Measurements from ENCODE around the gene PRPF40B. TPM values are rescaled to one million over a fixed set of nuclear protein-coding genes. Genes with fewer than 3 reads are reported as not detected.

PRPF40B gene
- total and polyA plus RNA-seq, 2 of the 13 experiments (the other 11 are each of a cell fraction or from before 2014, with no cell fraction given), result 5.0 to 7.8 TPM

DNA sequence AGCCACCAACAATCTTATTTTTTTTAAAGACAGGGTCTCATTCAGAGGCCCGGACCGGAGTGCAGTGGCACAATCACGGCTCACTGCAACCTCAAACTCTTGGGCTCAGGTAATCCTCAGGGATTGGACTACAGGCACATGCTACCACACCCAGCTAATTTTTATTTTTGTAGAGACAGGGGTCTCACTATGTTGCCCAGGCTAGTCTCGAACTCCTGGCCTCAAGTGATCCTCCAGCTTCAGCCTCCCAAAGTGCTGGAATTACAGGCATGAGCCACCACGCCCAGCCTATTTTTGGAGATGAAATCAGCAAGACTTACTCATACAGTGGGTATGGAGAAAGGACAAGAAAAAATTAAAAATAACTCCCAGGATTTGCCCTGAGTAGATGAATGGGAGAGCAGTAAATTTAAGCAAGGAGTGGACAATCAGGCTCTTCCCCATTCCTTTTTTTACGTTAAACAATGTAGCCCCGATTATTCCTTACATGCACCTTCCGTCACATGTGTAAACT is 70.6 kb downstream of the PRPF40B start:
- POLR2A ChIA-PET, result no interaction called here
- no peak overlapping the region for H3K9ac ChIP-seq (ENCODE audit: insufficient read depth, low read depth, low read length)
- no TSS peak for BruUV-seq (replicated peaks)
- H3K9me3 ChIP-seq (ENCODE audit: low read length), result no peaks in the 10 kb centered on the region
- H2AFZ ChIP-seq (ENCODE audit: low read length), result no peak overlapping the region
- DNase-seq (ENCODE audit: low spot score) (no peak), FAIRE-seq (no peak), ATAC-seq (no peak)
- no peaks in the 10 kb centered on the region for H3K36me3 ChIP-seq (replicated peaks in 1 of 2; ENCODE audit: control insufficient read depth in 1 of 2, insufficient read depth in 2 of 2, low read length in 2 of 2)
- no peaks in the 10 kb centered on the region for H3K4me1 ChIP-seq (ENCODE audit: insufficient read depth, low read length)
- 64% methylated on average over 8 of the region's 8 CpGs for WGBS (ENCODE audit: low lambda C conversion rate)
- no peak for TF ChIP-seq SOX6 (IDR thresholded peaks at IDR 0.05)
- no peak for TF ChIP-seq SOX6 (CRISPR knock-in tag; IDR thresholded peaks at IDR 0.05)
- no peak for TF ChIP-seq ZNF234 (CRISPR knock-in tag; conservative IDR thresholded peaks at IDR 0.05)
- no peak for TF ChIP-seq ZNF83 (CRISPR knock-in tag; IDR thresholded peaks at IDR 0.05; ENCODE audit: borderline replicate concordance)
- TF ChIP-seq DPF2 (CRISPR knock-in tag; IDR thresholded peaks at IDR 0.05; ENCODE audit: borderline replicate concordance, low read depth), result no peak
- no peak for TF ChIP-seq CC2D1A (CRISPR knock-in tag; IDR thresholded peaks at IDR 0.05)
- no peak for TF ChIP-seq SALL1 (CRISPR knock-in tag; IDR thresholded peaks at IDR 0.05)
- in situ Hi-C loops (cut with HindIII; ENCODE audit: extremely low pct_ligation_motif_present, low pct_unique_long_range_greater_than_20kb) (no loop called here), intact Hi-C loops (cut with micrococcal nuclease; ENCODE audit: unreplicated experiment) (no loop called here)
- H3K27ac ChIP-seq (ENCODE audit: extremely low read length, insufficient read depth, low read length), result no peak overlapping the region
- H4K20me1 ChIP-seq (ENCODE audit: insufficient read depth, low read length), result no peaks in the 10 kb centered on the region; the same call in 1 of the 2 replicates
- no peak overlapping the region for H3K4me2 ChIP-seq (ENCODE audit: low read depth, low read length)
- H3K79me2 ChIP-seq (ENCODE audit: insufficient read depth, low read length), result no peaks in the 10 kb centered on the region
- no peak overlapping the region for H3K4me3 ChIP-seq (replicated peaks in 1 of 3; ENCODE audit: insufficient read depth in 1 of 3, low read depth in 2 of 3, low read length in 3 of 3)
- H3K27me3 ChIP-seq (ENCODE audit: control insufficient read depth in 1 of 2, insufficient read depth in 2 of 2, low read length in 2 of 2), result no peaks in the 10 kb centered on the region
- CTCF ChIA-PET (ENCODE audit: low intra/inter-chr PET ratio, low total read pairs), result no interaction called here

Small RNA genes lying within 50 kb of the gene (small RNA-seq; reads per million reads assigned to genes)
- 0 reads per million in 3 experiments for gene HIGD1AP9 (ENCODE audit: insufficient read depth in 2 of 3, insufficient read length in 3 of 3, low read depth in 2 of 3, low replicate concordance in 1 of 3)
- gene POLR2KP1 (ENCODE audit: insufficient read depth in 2 of 3, insufficient read length in 3 of 3, low read depth in 2 of 3, low replicate concordance in 1 of 3), result 0 reads per million in 3 experiments
- 0 reads per million in 3 experiments for gene RNU6-834P (ENCODE audit: insufficient read depth in 2 of 3, insufficient read length in 3 of 3, low read depth in 2 of 3, low replicate concordance in 1 of 3)

Other genes starting within 250 kb of the PRPF40B start
- gene KCNH3, start 84.5 kb upstream of the PRPF40B start, total RNA-seq (2016; rRNA removed; fragmentation: Illumina TruSeq; extraction: Trizol), result 0.07 and 0.13 TPM in 2 replicates
- gene KCNH3, start 84.5 kb upstream of the PRPF40B start, polyA plus RNA-seq (2011; rRNA removed), result 0.01 and 0.03 TPM in 2 replicates
- 66.3 and 76.8 TPM in 2 replicates for gene MCRS1, start 55.4 kb upstream of the PRPF40B start, total RNA-seq (2016; rRNA removed; fragmentation: Illumina TruSeq; extraction: Trizol)
- 51.0 and 51.1 TPM in 2 replicates for gene MCRS1, start 55.4 kb upstream of the PRPF40B start, polyA plus RNA-seq (2011; rRNA removed)
- gene FAM186B, start 17.9 kb upstream of the PRPF40B start, total RNA-seq (2016; rRNA removed; fragmentation: Illumina TruSeq; extraction: Trizol), result 0.17 and 0.20 TPM in 2 replicates
- gene FAM186B, start 17.9 kb upstream of the PRPF40B start, polyA plus RNA-seq (2011; rRNA removed), result 0.05 and 0.07 TPM in 2 replicates
- 0.79 and 1.1 TPM in 2 replicates for gene FMNL3, start 83.8 kb downstream of the PRPF40B start, total RNA-seq (2016; rRNA removed; fragmentation: Illumina TruSeq; extraction: Trizol)
- gene FMNL3, start 83.8 kb downstream of the PRPF40B start, polyA plus RNA-seq (2011; rRNA removed), result 0.44 and 0.64 TPM in 2 replicates
- 220 and 412 TPM in 2 replicates for gene TMBIM6, start 118.0 kb downstream of the PRPF40B start, total RNA-seq (2016; rRNA removed; fragmentation: Illumina TruSeq; extraction: Trizol)
- gene TMBIM6, start 118.0 kb downstream of the PRPF40B start, polyA plus RNA-seq (2011; rRNA removed), result 445 and 468 TPM in 2 replicates
- gene NCKAP5L, start 204.9 kb downstream of the PRPF40B start, total RNA-seq (2016; rRNA removed; fragmentation: Illumina TruSeq; extraction: Trizol), result 5.9 and 9.0 TPM in 2 replicates
- 4.1 and 5.5 TPM in 2 replicates for gene NCKAP5L, start 204.9 kb downstream of the PRPF40B start, polyA plus RNA-seq (2011; rRNA removed)
- gene BCDIN3D, start 219.5 kb downstream of the PRPF40B start, total RNA-seq (2016; rRNA removed; fragmentation: Illumina TruSeq; extraction: Trizol), result 1.8 and 2.5 TPM in 2 replicates
- 2.0 and 2.2 TPM in 2 replicates for gene BCDIN3D, start 219.5 kb downstream of the PRPF40B start, polyA plus RNA-seq (2011; rRNA removed)

All from HepG2 (cell line).